ENCODE results near the gene CPN2.
A peak's percentile ranks its signal among the peaks of the same experiment; 100 is the strongest.

CPN2 gene

GRCh38 chr3:194294895-194295214 is 56.3 kb downstream of the CPN2 start:
- peak; percentile 72 for DNase-seq (ENCODE audit: low read depth, low spot score)

- DNase-seq (ENCODE audit: low read depth, low spot score) = peak; percentile 83
Measured at GRCh38 chr3:194294199-194294894, 56.8 kb downstream of the CPN2 start.

- DNase-seq (ENCODE audit: low read depth, low spot score) = no peak
Measured at GRCh38 chr3:194293546-194294198, 57.5 kb downstream of the CPN2 start.

GRCh38 chr3:194292331-194292730 is 58.8 kb downstream of the CPN2 start:
- DNase-seq (ENCODE audit: low read depth, low spot score) = no peak
